IPS DF 6.9 (cell line): ENCODE measurements around the gene GABRA6.

ENCODE experiments used
- DNase-seq: peaks from one replicate; pipeline ENCODE4 v3.0.0-alpha.2; 2013; ENCODE audit warnings: low read depth, low spot score
- H3K27ac ChIP-seq: one replicate; pipeline ENCODE4 v1.5.1; 2013; ENCODE audit warnings: low read length, control low read depth
- H3K27me3 ChIP-seq: 2 replicates; pipeline ENCODE4 v1.6.1; 2013; ENCODE audit warnings: mild to moderate bottlenecking, low read length; ENCODE audit not compliant: control insufficient read depth, insufficient read depth
- H3K36me3 ChIP-seq: 2 replicates; pipeline ENCODE4 v1.6.1; 2013; ENCODE audit warnings: low read length; ENCODE audit not compliant: control insufficient read depth, insufficient read depth
- H3K4me1 ChIP-seq: 2 replicates; pipeline ENCODE4 v1.6.1; 2013; ENCODE audit warnings: low read length; ENCODE audit not compliant: control insufficient read depth, insufficient read depth
- H3K4me3 ChIP-seq: 2 replicates; pipeline ENCODE4 v1.5.1; 2013; ENCODE audit warnings: mild to moderate bottlenecking, low read length
- H3K9me3 ChIP-seq: 2 replicates; pipeline ENCODE4 v1.6.1; 2013; ENCODE audit warnings: low read length, inconsistent platforms; ENCODE audit not compliant: control insufficient read depth, insufficient read depth
- WGBS: extraction: QIAGEN DNeasy Blood & Tissue Kit; methylation state at CpG from one replicate; pipeline ENCODE4 v1.1.7; 2013; ENCODE audit warnings: mixed read lengths, missing lambda C conversion rate; ENCODE audit not compliant: insufficient read length, insufficient coverage; 5-methylcytosine and 5-hydroxymethylcytosine counted together

Gene GABRA6

DNA sequence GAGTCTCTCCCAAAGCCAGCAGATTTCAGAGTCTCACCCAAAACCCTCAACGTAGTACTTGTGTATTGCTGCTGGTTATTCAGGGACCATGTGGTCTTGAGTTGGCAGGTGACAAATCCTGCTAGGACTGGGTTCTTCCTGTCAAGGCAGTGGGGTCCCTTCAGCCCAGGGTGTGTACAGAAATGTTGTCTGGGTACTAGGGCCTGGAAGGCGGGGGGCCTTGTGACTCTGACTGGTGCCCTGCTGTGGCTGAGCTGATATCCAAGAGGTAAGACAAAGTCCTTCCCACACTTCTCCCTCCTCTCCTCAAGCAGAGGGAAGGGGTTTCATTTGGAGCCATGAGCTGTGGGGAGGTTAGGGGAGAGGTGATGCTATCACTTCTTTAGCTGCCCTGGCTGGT is 58.8 kb downstream of the GABRA6 start:
- Histone ChIP-seq H3K9me3 (no peaks in the 10 kb centered on the region), H3K27me3 (no peaks in the 10 kb centered on the region), H3K4me3 (no peak overlapping the region), H3K36me3 (no peaks in the 10 kb centered on the region), H3K4me1 (no peaks in the 10 kb centered on the region; the same call in 1 of the 2 replicates), H3K27ac (no peak overlapping the region)
- no peak for DNase-seq
- no CpG with 5 or more reads among the region's 2 CpGs for WGBS

DNA sequence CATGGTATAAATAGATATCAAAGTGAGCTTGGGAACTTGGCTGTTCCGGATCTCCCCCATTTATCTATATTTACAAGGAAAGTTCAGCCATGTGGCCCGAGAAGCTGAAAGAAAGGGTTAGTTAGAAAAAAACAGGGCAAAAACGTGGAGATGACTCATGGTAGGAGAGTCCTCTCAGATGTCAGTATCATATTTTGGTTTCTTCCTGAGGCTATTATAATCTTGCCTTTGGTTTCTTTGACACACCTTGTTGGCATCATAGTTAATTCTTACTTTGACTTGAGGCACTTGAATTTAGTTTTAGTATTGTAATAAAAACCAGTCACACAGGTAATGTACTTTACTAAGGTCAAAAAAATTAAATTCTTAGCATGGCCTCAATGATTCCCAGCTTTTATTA is 59.9 kb downstream of the GABRA6 start:
- Histone ChIP-seq H3K36me3 (no peaks in the 10 kb centered on the region), H3K27me3 (no peaks in the 10 kb centered on the region), H3K4me1 (no peaks in the 10 kb centered on the region; the same call in 1 of the 2 replicates), H3K4me3 (no peak overlapping the region), H3K9me3 (no peaks in the 10 kb centered on the region), H3K27ac (no peak overlapping the region)
- WGBS: no CpG with 5 or more reads among the region's 3 CpGs
- DNase-seq: no peak

GRCh38 chr5:161751265-161751664 is 65.7 kb downstream of the GABRA6 start:
- Histone ChIP-seq H3K27ac (no peak overlapping the region), H3K4me1 (no peaks in the 10 kb centered on the region), H3K4me3 (no peak overlapping the region), H3K27me3 (no peaks in the 10 kb centered on the region), H3K36me3 (no peaks in the 10 kb centered on the region), H3K9me3 (no peaks in the 10 kb centered on the region)
- no peak for DNase-seq
- no CpG with 5 or more reads among the region's 10 CpGs for WGBS
